Muscle of arm (tissue), 12 donors: ENCODE measurements around the gene SLC25A10. TPM values are rescaled to one million over a fixed set of nuclear protein-coding genes. Genes with fewer than 3 reads are reported as not detected.

Experiments
- DNase-seq: peaks from one replicate; pipeline ENCODE4 v3.0.0-alpha.2; 2013
- polyA plus RNA-seq, 12 donors: library from polyadenylated mRNA; unstranded; fragments of 120-200 nt; gene quantifications; one replicate each; pipeline ENCODE4 v1.2.1, GENCODE V29; 2013; ENCODE audit not compliant: insufficient read length in 12 of 12

The SLC25A10 gene
- polyA plus RNA-seq, 12 donors, result 1.2 to 22.7 (median 2.9) TPM; not detected in 1

GRCh38 chr17:81685108-81685507 is 27.0 kb upstream of the SLC25A10 start:
- no peak for DNase-seq

GRCh38 chr17:81686614-81687013 is 25.5 kb upstream of the SLC25A10 start:
- no peak for DNase-seq

GRCh38 chr17:81687770-81688541 is 24.1 kb upstream of the SLC25A10 start:
- DNase-seq, result no peak

GRCh38 chr17:81688616-81689015 is 23.5 kb upstream of the SLC25A10 start:
- no peak for DNase-seq

- DNase-seq, result no peak
Measured at GRCh38 chr17:81690066-81690465, 22.0 kb upstream of the SLC25A10 start.

- DNase-seq, result no peak
Measured at GRCh38 chr17:81690549-81690948, 21.5 kb upstream of the SLC25A10 start.

GRCh38 chr17:81691196-81691595 is 20.9 kb upstream of the SLC25A10 start:
- no peak for DNase-seq

- no peak for DNase-seq
Measured at GRCh38 chr17:81691608-81692007, 20.5 kb upstream of the SLC25A10 start.

- no peak for DNase-seq
Measured at GRCh38 chr17:81693509-81694210, 18.4 kb upstream of the SLC25A10 start.

- no peak for DNase-seq
Measured at GRCh38 chr17:81694810-81695209, 17.3 kb upstream of the SLC25A10 start.

- no peak for DNase-seq
Measured at GRCh38 chr17:81695211-81695610, 16.9 kb upstream of the SLC25A10 start.

GRCh38 chr17:81695801-81696200 is 16.3 kb upstream of the SLC25A10 start:
- DNase-seq, result no peak

GRCh38 chr17:81696218-81696941 is 15.7 kb upstream of the SLC25A10 start:
- DNase-seq, result no peak

- no peak for DNase-seq
Measured at GRCh38 chr17:81697261-81698044, 14.6 kb upstream of the SLC25A10 start.

- no peak for DNase-seq
Measured at GRCh38 chr17:81700353-81701287, 11.5 kb upstream of the SLC25A10 start.

GRCh38 chr17:81701288-81702071 is 10.6 kb upstream of the SLC25A10 start:
- DNase-seq, result no peak

- peak; percentile 93 for DNase-seq
Measured at GRCh38 chr17:81702934-81703746, 8.9 kb upstream of the SLC25A10 start, which contains the start of gene MRPL12. Gene MRPL12, plus strand, starts transcription at chr17:81703367. Its CDS starts 135 bp downstream, at chr17:81703502.

GRCh38 chr17:81703747-81704654 is 8.1 kb upstream of the SLC25A10 start:
- no peak for DNase-seq
